ENCODE data around the gene PDHB.

GRCh38 chr3:58403513-58404109 is 30.0 kb downstream of the PDHB start:
- TF ChIP-seq, protein P1, sequence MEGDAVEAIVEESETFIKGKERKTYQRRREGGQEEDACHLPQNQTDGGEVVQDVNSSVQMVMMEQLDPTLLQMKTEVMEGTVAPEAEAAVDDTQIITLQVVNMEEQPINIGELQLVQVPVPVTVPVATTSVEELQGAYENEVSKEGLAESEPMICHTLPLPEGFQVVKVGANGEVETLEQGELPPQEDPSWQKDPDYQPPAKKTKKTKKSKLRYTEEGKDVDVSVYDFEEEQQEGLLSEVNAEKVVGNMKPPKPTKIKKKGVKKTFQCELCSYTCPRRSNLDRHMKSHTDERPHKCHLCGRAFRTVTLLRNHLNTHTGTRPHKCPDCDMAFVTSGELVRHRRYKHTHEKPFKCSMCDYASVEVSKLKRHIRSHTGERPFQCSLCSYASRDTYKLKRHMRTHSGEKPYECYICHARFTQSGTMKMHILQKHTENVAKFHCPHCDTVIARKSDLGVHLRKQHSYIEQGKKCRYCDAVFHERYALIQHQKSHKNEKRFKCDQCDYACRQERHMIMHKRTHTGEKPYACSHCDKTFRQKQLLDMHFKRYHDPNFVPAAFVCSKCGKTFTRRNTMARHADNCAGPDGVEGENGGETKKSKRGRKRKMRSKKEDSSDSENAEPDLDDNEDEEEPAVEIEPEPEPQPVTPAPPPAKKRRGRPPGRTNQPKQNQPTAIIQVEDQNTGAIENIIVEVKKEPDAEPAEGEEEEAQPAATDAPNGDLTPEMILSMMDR (conservative IDR thresholded peaks at IDR 0.05; ENCODE audit: low read length), result no peak
- no peak for TF ChIP-seq EZH2phosphoT487 (IDR thresholded peaks at IDR 0.05; ENCODE audit: borderline replicate concordance, low read depth, low read length)
